ENCODE measurements around the gene MYO1E.
A peak's percentile ranks its signal among the peaks of the same experiment; 100 is the strongest.

Gene MYO1E

GRCh38 chr15:59190291-59190690 is 182.4 kb downstream of the MYO1E start:
- no peak for TF ChIP-seq POU2F2 (IDR thresholded peaks at IDR 0.05; ENCODE audit: low read depth, low read length)
- TF ChIP-seq SPI1 (IDR thresholded peaks at IDR 0.05; ENCODE audit: low read depth, low read length) = no peak
- 0 out of 2 replicates have a peak, but pooled peaks have one; percentile 17 for TF ChIP-seq POLR2AphosphoS5 (IDR thresholded peaks at IDR 0.05; ENCODE audit: low read depth, low read length)
- TF ChIP-seq PAX5 (IDR thresholded peaks at IDR 0.05; ENCODE audit: insufficient read depth, low read length, severe bottlenecking) = no peak
- FAIRE-seq (no peak), DNase-seq (ENCODE audit: insufficient read length, low spot score) (no peak)

GRCh38 chr15:59189241-59189640 is 183.4 kb downstream of the MYO1E start:
- FAIRE-seq (no peak), DNase-seq (ENCODE audit: insufficient read length, low spot score) (no peak)
- TF ChIP-seq POU2F2 (IDR thresholded peaks at IDR 0.05; ENCODE audit: low read depth, low read length) (no peak), TAF1 (IDR thresholded peaks at IDR 0.05; ENCODE audit: low read depth, low read length) (no peak), SPI1 (IDR thresholded peaks at IDR 0.05; ENCODE audit: low read depth, low read length) (no peak), POLR2A (IDR thresholded peaks at IDR 0.05; ENCODE audit: low read depth, low read length) (no peak), PAX5 (IDR thresholded peaks at IDR 0.05; ENCODE audit: insufficient read depth, low read length, severe bottlenecking) (no peak), POLR2AphosphoS5 (IDR thresholded peaks at IDR 0.05; ENCODE audit: low read depth, low read length) (no peak)

- no peak for FAIRE-seq
- TF ChIP-seq TAF1 (IDR thresholded peaks at IDR 0.05; ENCODE audit: low read depth, low read length) = no peak
- TF ChIP-seq SPI1 (IDR thresholded peaks at IDR 0.05; ENCODE audit: low read depth, low read length) = no peak
- TF ChIP-seq POLR2A (IDR thresholded peaks at IDR 0.05; ENCODE audit: low read depth, low read length) = no peak
- no peak for TF ChIP-seq POU2F2 (IDR thresholded peaks at IDR 0.05; ENCODE audit: low read depth, low read length)
- no peak for TF ChIP-seq PAX5 (IDR thresholded peaks at IDR 0.05; ENCODE audit: insufficient read depth, low read length, severe bottlenecking)
- no peak for TF ChIP-seq POLR2AphosphoS5 (IDR thresholded peaks at IDR 0.05; ENCODE audit: low read depth, low read length)
- no peak for DNase-seq (ENCODE audit: insufficient read length, low spot score)
Observed at GRCh38 chr15:59186501-59186900, 186.2 kb downstream of the MYO1E start.

- DNase-seq (ENCODE audit: insufficient read length, low spot score) (no peak), FAIRE-seq (no peak)
- TF ChIP-seq PAX5 (IDR thresholded peaks at IDR 0.05; ENCODE audit: insufficient read depth, low read length, severe bottlenecking) (no peak), TAF1 (IDR thresholded peaks at IDR 0.05; ENCODE audit: low read depth, low read length) (no peak)
Observed at GRCh38 chr15:59185725-59186124, 186.9 kb downstream of the MYO1E start.

GRCh38 chr15:59180945-59181600 is 191.6 kb downstream of the MYO1E start:
- FAIRE-seq (no peak), DNase-seq (ENCODE audit: insufficient read length, low spot score) (no peak)
- no peak for TF ChIP-seq TAF1 (IDR thresholded peaks at IDR 0.05; ENCODE audit: low read depth, low read length)
- TF ChIP-seq POLR2AphosphoS5 (IDR thresholded peaks at IDR 0.05; ENCODE audit: low read depth, low read length) = 0 out of 2 replicates have a peak, but pooled peaks have one; percentile 26

GRCh38 chr15:59179717-59180116 is 193.0 kb downstream of the MYO1E start:
- DNase-seq (ENCODE audit: insufficient read length, low spot score) (no peak), FAIRE-seq (no peak)
- TF ChIP-seq TAF1 (IDR thresholded peaks at IDR 0.05; ENCODE audit: low read depth, low read length) (no peak), POU2F2 (IDR thresholded peaks at IDR 0.05; ENCODE audit: low read depth, low read length) (no peak), SPI1 (IDR thresholded peaks at IDR 0.05; ENCODE audit: low read depth, low read length) (no peak), POLR2AphosphoS5 (IDR thresholded peaks at IDR 0.05; ENCODE audit: low read depth, low read length) (no peak)

GRCh38 chr15:59178151-59178695 is 194.4 kb downstream of the MYO1E start:
- DNase-seq (ENCODE audit: insufficient read length, low spot score) = no peak
- TF ChIP-seq SPI1 (IDR thresholded peaks at IDR 0.05; ENCODE audit: low read depth, low read length) = no peak
- no peak for TF ChIP-seq POU2F2 (IDR thresholded peaks at IDR 0.05; ENCODE audit: low read depth, low read length)
- TF ChIP-seq POLR2AphosphoS5 (IDR thresholded peaks at IDR 0.05; ENCODE audit: low read depth, low read length) = no peak
- no peak for TF ChIP-seq PAX5 (IDR thresholded peaks at IDR 0.05; ENCODE audit: insufficient read depth, low read length, severe bottlenecking)
- TF ChIP-seq TAF1 (IDR thresholded peaks at IDR 0.05; ENCODE audit: low read depth, low read length) = no peak
- FAIRE-seq = no peak

- DNase-seq (ENCODE audit: insufficient read length, low spot score) = no peak
- TF ChIP-seq TAF1 (IDR thresholded peaks at IDR 0.05; ENCODE audit: low read depth, low read length) (no peak), POU2F2 (IDR thresholded peaks at IDR 0.05; ENCODE audit: low read depth, low read length) (no peak), POLR2AphosphoS5 (IDR thresholded peaks at IDR 0.05; ENCODE audit: low read depth, low read length) (no peak), PAX5 (IDR thresholded peaks at IDR 0.05; ENCODE audit: insufficient read depth, low read length, severe bottlenecking) (no peak), SPI1 (IDR thresholded peaks at IDR 0.05; ENCODE audit: low read depth, low read length) (no peak), POLR2A (IDR thresholded peaks at IDR 0.05; ENCODE audit: low read depth, low read length) (no peak)
- no peak for FAIRE-seq
Observed at GRCh38 chr15:59177317-59177660, 195.4 kb downstream of the MYO1E start.

GRCh38 chr15:59176653-59177316 is 195.9 kb downstream of the MYO1E start:
- FAIRE-seq = no peak

More at GRCh38 chr15:59176653-59177316, 195.9 kb downstream of the MYO1E start:
- DNase-seq (ENCODE audit: insufficient read length, low spot score) = no peak
- TF ChIP-seq SPI1 (IDR thresholded peaks at IDR 0.05; ENCODE audit: low read depth, low read length) = no peak
- TF ChIP-seq PAX5 (IDR thresholded peaks at IDR 0.05; ENCODE audit: insufficient read depth, low read length, severe bottlenecking) = no peak
- TF ChIP-seq POLR2A (IDR thresholded peaks at IDR 0.05; ENCODE audit: low read depth, low read length) = no peak
- no peak for TF ChIP-seq TAF1 (IDR thresholded peaks at IDR 0.05; ENCODE audit: low read depth, low read length)
- TF ChIP-seq POLR2AphosphoS5 (IDR thresholded peaks at IDR 0.05; ENCODE audit: low read depth, low read length) = no peak
- TF ChIP-seq POU2F2 (IDR thresholded peaks at IDR 0.05; ENCODE audit: low read depth, low read length) = no peak
